HG02852 (cell line): ENCODE measurements around the gene DUSP1.

Experiments used
- ATAC-seq: cut with Tn5 transposase; IDR thresholded peaks from one replicate; pipeline ENCODE4 v1.9.1; 2021; ENCODE audit warnings: mild to moderate bottlenecking, moderate library complexity; ENCODE audit not compliant: unreplicated experiment

DUSP1 gene

DNA sequence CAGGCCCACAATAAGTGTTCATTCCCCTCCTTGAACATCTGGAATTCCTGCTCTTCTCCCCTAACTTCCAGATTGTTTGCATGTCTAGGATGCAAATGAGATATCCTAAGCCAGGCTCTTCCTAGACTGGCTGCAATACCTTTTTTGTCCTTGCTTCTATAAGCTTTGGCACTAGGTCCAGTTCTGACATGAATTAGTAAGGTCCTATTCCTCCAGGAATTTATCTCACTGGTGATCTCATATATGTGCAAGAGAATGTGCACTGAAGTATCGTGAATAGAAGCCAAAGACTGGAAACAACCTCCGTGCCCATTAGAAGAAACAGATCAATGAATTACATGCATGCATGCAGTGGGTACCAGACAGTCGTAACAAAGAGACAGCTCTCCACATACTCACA, 25.2 kb downstream of the DUSP1 start:
- no peak for ATAC-seq

DNA sequence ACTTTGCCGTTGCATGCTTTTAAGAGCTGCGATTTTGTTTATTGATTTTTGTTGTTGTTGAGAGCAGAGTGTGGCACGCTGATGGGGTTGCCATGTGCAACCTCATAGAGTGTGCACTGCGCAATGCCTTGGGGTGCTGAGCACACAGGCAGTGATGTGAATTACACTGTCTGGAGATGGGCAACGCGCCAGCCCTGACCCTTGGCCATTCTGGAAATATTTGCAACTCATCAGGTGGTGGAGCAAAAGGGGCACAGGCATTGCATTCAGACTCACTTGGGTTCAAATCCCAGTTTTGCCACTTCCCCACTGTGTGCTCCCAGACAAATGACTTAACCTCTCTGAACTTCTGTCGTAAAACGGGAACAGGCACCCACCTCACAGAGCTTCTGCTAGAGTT, 25.6 kb downstream of the DUSP1 start:
- ATAC-seq: no peak

DNA sequence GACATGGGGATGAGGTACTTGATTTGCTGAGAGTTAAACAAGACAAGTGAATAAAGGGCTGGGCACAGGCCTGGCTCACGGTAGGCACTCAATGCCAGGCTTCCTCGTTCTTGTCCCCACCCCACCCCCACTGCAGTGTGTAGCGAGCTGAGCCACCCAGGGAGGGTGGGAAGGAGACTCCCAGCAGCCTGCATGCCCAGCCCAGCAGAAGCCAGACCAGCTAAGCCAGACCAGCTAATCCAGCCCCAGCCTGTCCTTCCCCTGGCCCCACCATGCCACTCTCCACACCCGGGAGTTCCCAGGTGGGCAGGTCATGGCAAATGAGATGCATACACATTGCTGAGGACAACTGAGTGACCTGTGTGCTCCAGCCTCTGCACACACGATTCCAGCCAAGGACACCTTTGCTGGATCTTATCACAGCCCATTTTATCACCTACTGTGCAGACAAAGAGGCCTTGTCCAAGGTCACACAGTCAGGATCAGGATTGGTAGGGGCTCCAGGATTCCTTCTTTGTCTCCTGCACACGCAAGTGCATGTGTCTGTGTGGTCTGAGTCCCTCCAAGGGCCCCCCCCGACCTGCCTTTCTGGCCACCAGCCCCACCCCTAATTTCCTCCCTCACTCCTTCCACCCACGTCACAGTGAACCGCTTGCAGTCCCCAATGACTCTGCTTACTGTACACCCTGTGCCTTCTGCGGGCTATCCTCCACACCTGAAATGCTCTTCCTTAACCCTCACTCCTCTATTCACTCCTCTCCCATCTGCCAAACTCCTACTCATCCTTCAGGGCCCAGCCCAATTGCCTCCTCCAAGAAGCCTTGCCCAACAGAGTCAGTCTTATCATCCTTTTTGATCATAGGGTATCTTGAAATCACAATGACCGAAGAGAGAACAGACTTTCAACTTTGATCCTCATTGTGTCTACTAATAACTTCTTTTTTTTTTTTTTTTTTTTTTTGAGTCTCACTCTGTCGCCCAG, 26.6 kb downstream of the DUSP1 start:
- no peak for ATAC-seq

DNA sequence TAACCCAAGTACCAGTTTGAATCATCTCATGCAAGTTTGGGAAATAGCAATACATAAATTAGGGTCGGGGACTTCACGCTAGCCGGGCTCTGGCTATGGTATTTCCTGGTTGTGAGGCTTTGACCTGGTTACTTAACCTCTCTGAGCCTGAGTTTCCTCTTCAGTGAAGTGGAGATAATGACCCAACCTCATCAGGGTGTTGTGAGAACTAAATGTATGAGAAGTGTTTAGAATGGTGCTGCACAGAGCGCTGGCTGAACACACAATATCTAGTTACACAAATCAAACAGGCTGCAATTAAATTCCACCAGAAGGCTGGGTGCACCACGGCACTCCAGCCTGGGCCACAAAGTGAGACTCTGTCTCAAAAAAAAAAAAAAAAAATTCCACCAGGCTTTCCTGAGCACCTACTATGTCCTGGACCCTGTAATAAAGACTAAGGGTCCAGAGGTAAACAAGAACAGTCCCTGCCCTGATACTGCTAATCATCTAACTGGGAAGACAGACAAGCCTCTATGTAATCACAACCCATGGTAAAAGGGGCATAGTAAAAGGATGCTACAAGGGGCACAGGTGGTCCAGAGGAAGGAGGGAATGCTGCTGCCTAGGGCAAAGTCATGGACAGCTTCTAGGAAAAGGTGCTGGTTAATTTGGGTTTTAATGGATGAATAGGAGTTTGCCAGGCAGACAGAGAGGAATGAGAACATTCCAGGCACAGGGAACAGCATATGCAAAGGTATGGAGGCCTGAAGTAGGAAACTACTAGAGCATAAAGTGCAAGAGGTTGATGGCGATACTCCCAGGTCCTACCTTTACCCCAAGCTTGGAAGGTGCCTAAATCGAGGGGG, 27.7 kb downstream of the DUSP1 start:
- no peak for ATAC-seq

DNA sequence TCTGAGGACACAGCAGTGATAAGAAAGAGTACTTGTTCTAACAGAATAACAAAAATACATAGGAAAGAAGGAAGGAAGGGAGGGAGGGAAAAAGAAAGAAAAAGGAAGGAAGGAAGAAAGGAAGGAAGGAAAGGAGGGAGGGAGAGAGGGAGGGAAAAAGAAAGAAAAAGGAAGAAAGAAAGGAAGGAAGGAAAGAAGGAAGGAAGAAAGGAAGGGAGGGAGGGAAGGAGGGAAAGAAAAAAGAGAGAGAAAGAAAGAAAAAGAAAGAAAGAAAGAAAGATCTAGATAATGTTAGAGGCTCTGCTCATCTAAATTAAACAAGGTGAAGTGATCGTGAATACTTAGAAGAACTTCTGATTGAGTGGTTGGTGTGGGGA, 29.8 kb downstream of the DUSP1 start:
- no peak for ATAC-seq

DNA sequence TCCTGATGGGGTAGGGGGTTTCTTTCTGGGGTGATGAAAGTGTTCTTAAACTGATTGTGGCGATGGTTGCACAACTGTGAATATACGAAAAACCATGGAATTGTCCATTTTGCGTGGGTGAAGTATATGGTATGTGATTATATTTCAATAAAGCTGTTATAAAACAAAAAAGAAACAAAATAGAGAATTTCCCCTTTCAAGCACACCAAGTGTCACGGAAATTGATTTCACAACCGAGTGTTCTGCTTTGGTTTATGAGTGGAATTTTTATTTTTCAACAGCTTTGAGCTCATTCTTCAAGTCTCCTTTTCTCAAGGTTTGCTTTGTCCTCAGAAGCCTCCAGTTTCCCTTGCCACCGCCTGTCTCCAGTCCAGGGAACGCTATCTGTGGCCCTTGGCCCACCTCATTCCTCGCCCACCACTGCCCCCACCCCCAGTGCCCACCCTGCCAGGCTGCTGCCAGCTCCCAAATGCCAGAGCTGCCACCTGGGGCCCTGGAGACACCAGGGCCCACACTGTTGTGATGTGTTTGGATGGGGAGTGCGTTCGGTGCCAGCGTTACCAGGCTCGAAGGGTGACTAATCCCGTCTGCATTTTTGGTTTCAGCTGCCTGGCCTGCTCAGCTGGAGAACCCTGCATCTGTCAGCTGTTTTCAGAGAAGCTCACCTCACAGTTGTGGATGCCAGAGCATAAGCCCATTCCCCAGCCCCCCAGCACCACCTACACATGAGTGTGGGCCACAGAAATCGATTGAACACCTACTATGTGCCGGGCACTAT, 30.4 kb downstream of the DUSP1 start:
- ATAC-seq: no peak

DNA sequence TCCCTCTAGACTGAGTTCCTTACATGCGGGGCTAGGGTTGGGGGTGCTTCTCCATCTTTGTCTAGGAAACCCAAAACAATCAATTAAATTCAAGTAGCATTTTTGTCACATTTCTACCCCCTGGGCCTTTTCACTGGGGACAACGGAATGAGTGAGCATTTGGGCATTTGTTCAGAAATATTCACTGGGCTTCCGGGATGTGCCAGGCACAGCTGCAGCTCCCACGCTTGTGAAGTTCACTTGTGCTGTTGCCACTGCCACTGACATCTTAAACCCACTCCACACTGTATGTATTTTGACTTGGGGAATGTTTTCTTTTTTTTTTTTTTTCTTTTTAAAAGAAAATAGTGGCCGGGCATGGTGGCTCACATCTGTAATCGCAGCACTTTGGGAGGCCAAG, 31.6 kb downstream of the DUSP1 start:
- ATAC-seq: no peak

DNA sequence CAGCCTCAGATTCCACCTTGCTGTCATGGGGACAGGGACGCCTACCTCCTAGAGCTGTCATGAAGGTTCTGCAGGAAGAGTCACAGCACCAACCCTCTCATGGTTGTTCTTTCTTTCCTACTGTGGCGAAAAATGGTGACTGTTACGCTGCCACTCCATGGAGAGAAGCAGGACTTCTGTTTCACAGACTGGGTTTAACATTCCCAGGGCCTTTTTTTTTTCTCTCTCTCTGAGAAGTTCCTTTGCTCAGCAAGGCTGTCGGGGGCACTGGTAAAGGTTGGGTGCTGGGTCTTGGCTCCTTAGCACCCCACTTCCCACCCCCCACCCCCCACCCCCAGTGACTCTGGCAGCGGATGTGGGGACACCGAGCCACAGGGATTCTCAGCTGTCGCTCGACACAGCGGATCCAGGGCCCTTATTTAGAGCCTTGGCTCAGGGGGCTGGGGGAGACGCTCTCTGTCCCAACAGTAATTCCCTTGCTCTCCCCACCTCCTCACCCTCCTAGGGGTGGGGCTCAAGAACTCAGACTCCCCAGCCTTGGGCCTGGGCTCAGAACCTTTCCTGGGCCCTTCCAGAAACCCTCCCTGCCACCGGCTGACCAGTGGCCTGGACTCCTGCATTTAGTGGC, 34.4 kb downstream of the DUSP1 start:
- no peak for ATAC-seq

DNA sequence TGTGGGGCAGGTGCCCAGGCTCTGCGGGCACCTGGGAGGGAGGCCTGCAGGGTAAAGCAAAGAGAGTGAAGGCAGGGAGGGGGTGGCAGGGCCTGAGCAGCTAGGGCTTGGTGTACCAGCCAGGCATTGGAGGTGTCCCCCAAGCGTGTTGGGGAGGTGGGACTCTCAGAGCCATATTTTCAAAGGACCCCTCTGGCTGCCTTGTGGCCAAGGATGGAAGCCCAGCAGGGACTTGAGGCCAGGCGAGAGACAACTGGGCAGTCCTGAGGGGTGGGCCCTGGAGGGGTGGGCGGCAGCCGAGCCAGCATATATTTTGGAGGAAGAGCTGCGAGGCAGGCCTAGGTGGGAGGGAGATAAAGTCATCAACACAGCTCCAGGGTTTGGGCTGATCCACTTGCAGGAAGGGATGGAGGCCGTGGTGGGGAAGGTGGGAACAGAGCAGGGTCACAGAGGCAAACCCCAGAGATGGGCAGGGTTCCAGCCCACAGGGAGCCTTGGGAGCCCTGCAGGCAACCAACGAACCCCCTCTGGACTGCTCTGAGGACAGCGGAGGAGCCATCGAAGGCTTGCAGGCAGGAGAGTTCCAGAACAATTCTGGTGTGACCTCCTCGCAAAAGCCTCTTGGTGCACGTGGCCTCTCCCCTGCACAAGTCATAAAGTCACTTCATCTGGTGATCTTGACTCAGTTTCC, 35.7 kb downstream of the DUSP1 start:
- no peak for ATAC-seq

DNA sequence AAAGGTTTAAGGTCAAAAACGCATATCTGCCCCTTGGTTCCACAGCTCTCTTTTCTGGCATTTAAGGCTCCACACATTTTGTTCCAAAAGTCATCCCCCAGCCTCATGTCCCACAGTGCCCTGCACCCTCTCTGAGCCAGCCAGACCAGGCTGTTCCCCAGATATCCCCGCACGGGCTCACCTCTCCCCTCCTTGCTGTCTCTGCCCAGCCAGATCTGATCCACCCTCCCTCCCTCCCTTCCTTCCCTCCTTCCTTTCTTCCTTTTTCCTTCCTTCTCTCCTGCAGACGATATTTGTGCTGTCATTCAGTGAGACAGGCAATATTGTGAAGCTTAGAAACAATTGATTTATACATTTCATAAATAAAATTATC, 37.0 kb downstream of the DUSP1 start:
- ATAC-seq: no peak

DNA sequence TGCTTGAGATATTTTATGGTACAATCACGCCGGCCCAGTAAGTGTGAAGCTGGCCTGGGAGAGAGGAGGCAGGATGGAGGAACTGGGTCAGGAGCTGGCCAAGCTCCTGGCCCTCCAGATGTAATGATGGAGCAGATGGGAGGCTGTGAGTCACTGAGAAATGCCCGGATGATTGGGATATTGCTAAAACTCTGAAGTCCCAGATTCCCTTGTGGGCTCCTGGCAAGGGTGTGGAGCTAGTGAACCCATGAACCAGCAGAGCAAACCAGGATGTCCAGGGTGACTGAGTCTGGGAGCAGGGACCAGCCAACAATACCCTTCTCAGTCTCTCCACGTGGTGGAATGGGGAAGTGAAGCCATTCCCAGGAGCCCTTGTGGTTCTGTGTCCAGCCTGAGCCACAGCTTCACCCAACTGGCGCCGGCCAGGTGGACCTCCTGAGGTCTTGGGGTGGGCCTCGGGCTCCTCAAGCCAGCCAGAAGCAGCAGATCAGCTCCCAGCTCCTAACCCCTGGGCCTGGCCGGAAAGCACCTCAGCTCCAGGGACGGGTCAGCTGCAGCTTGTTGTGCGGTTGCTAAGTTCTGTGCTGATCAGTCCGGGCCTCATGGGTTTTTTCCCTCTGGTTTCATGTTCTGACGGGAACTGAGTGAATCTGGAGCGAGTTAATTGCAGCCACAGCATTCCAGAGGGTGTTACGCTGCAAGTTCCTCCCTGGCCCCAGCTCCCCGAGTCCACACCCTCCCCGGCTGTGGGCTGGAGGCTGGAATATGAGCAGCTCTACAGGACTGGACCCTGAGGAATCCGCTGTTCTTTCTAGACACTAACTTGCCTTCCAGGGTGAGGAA, 37.6 kb downstream of the DUSP1 start:
- ATAC-seq: no peak

DNA sequence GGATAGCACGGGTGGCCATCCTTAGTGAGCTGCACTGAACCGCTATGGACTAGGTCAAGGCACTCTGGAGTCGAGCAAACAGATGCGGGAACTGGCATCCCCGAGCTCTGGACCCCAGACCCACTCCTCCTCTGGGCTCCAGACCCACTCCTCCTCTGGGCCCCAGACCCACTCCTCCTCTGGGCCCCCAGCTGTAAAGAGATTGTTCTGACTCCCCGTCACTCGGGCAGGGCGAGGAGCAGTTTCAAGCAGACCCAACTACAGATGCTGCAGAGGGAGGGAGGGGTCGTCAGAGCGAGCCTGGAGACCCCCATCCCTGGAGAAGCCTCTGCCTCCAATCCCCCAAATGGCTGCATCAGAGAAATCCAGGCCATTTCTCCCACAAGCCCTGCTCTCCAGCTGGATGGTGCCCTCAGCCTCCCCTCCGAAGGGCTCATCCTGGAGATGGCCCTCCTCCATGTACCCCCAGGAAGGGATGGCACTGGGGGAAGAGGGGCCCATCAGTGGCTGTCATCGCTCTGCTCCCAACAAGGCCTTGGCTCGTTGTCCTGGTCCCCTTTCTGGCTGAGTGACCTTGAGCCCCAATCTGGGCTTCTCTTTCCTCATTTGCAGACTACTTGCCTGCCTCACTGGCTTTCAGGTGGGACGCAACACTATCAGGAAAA, 38.7 kb downstream of the DUSP1 start:
- ATAC-seq: no peak

DNA sequence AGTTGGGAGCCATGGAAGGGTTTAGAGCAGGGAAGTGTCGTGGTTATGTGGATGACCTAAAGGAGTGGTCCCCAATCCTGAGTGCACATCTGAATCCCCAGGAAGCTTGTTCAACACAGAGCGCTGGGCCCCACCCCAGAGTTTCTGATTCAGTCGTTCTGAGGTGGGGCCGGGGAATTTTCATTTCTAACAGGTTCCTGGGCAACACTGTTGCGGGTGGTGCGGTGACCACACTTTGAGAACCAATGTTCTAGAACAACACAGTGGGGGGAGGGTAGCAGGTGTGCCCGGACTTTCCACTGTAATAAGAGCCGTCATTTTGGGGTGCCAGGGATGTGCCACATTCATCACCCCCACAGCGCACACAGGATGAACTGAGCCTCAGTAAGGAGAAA, 39.3 kb downstream of the DUSP1 start:
- ATAC-seq: no peak

DNA sequence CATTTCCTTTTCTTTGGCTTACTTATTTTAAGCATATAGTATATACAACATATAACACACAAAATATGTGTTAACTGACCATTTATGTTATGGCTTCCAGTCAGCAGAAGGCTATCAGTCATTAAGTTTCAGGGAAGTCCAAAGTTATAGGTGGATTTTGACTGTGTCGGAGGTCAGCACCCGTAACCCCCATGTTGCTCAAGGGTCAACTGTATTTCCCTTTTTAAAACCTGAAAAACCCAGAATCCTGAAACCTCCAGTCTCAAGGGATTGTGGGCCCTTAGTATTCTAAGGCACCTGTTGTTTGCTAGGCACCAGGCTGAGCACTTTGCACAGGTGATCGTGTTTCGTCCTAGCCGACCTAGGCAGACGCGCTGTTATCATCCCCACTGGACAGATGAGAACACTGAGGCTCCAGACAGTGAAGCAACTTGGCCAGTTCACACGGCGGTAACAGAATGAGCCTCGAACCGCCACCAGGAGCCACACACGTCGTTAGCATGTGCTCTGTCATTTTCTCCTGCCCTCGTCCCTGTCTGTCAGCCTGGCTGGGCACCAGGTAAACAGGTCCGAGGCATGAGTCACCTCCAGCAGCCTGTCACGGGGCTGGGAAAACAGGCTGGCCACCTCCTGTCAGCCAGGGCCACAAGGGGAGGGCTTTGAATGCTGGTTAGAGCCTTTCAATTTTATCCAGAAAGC, 39.9 kb downstream of the DUSP1 start:
- ATAC-seq: no peak

DNA sequence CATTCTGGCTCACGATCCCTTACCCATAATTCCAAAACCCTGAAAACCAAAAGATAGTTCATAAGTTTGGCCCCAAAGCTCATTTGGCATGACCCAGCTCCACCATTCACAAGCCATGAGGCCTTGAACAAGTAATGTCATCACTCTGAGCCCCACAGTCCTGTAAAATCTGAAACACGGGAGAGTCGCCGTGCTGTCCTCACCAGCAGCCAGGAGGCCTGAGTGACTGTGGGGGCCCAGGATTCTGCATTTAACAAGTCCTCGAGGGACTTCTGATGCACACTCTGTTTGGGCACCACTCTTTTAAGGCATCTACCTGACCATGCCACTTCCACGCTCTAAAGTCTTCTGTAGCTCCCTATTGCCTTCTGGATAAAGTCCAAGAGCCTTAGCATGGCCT, 40.8 kb downstream of the DUSP1 start:
- ATAC-seq: no peak

DNA sequence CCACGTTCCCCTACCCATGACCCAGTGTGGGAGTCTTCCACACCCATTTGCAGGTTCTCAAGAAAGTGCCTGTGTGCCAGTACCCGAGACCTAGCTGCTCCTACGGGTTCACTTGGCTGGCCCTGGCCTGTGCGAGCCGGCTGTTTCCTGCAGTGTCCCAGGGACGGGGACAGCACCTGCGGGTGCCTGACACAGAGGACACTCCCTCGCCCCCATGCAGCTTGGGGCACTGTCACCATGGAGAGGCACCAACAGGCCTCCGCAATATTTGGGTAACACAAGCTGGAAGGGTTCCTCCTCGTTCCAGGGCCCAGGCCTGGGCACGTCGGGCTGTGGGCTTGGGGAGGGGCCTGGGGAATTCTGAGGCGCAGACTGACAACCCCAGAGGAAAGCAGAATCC, 41.4 kb downstream of the DUSP1 start:
- no peak for ATAC-seq

DNA sequence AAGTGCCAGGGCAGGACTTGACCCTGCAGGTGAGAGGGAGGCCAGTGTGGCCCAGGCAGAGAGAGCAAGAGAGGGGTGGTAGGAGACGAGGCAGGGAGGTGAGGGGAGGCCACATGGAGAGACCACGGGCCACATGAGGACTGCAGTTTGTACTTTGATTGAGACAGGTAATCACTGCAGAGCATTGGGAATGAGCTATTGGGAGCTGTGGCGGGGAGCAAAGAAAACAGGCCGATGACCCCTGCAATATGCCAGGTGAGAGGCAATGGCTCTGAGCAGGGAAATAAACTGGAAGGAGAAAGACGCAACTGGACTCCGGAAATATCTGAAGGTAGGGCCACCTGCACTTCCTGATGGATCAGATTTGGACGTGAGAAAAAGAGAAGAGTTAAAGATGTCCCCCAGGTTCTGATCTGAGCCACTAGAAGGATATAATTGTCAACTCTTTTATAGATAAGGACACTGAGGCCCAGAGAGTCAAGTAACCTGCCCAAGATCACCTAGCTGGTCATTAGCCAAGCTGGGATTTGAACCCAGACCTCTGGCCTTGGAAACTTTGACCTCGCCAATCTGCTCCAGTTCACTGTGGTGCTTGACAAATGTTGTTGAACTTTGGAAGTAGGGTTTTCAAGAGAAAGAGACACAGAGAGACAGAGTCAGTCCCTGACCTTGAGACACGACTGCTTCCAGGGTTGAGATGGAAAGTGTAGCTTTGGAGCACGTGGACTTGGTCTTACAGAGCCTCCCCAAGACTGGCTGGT, 42.3 kb downstream of the DUSP1 start:
- no peak for ATAC-seq
